Measurements from ENCODE around the gene KDM4C. TPM values are rescaled to one million over a fixed set of nuclear protein-coding genes. Genes with fewer than 3 reads are reported as not detected.

KDM4C gene
- total and polyA plus RNA-seq, 2 of the 4 experiments (the other 2 are of a cell fraction) = 11.8 to 23.8 TPM

DNA sequence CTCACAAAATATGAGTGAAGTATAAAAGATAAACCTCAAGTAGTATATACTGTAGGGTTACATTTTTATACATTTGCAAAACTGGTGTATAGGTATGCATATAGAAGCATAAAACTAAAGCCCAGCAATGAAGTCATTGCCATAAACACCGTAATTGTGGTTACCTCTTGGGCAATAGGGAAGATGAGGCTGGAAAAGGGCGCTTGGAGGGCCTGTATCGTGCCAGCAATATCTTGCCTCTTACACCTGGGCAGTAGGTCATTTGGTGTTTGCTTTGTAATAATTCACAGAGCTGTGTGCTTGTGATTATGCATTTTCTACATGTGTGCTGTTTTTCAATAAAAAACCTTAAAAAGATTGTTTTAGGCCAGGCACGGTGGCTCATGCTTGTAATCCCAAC is 45.2 kb downstream of the KDM4C start:
- Histone ChIP-seq H3K4ac (ENCODE audit: low read depth, low read length) (no peak overlapping the region), H3K14ac (replicated peaks; ENCODE audit: low read depth, low read length) (no peak overlapping the region), H2BK15ac (ENCODE audit: low read depth, low read length) (no peak overlapping the region), H3K9me3 (ENCODE audit: control insufficient read depth, insufficient read depth, low read length) (no peaks in the 10 kb centered on the region), H3K23ac (ENCODE audit: low read depth, low read length) (no peak overlapping the region), H4K5ac (ENCODE audit: low read depth, low read length) (no peak overlapping the region), H3K9me1 (ENCODE audit: insufficient read depth, low read length) (no peaks in the 10 kb centered on the region; the same call in 1 of the 2 replicates), H3K4me3 (ENCODE audit: insufficient read depth, low read depth, low read length) (no peak overlapping the region), H4K91ac (ENCODE audit: insufficient read depth, low read depth, low read length) (no peak overlapping the region), H3K79me1 (ENCODE audit: low read depth in 1 of 2, low read length in 2 of 2) (peaks cover 4 to 9% of the 10 kb centered on the region in 2 experiments; a peak in 3 of 4 replicates), H3K36me3 (ENCODE audit: control insufficient read depth, insufficient read depth, low read length) (peaks cover 2% of the 10 kb centered on the region; the same call in 1 of the 2 replicates), H2AK9ac (replicated peaks; ENCODE audit: low read depth, low read length, poor library complexity) (no peak overlapping the region), H2BK20ac (ENCODE audit: low read depth, low read length) (no peak overlapping the region), H3K4me1 (ENCODE audit: control insufficient read depth, insufficient read depth, low read length) (no peaks in the 10 kb centered on the region), H2BK5ac (ENCODE audit: low read depth, low read length, poor library complexity, severe bottlenecking) (no peak overlapping the region), H2AFZ (replicated peaks; ENCODE audit: low read length, poor library complexity) (no peak overlapping the region), H3K18ac (ENCODE audit: low read depth, low read length) (no peak overlapping the region), H4K8ac (ENCODE audit: low read depth in 2 of 2, low read length in 2 of 2) (no peak overlapping the region), H3K27me3 (ENCODE audit: control insufficient read depth, insufficient read depth, low read length) (no peaks in the 10 kb centered on the region), H3K9ac (ENCODE audit: low read depth, low read length) (no peak overlapping the region), H3K56ac (ENCODE audit: extremely low read depth, insufficient read depth, low read length) (no peak overlapping the region), H4K20me1 (ENCODE audit: insufficient read depth, low read length) (no peaks in the 10 kb centered on the region), H3K27ac (ENCODE audit: insufficient read depth, low read length) (no peak overlapping the region), H2AK5ac (ENCODE audit: low read depth, low read length) (no peak overlapping the region), H2BK120ac (ENCODE audit: low read depth, low read length) (no peak overlapping the region), H3K4me2 (ENCODE audit: low read depth, low read length) (no peak overlapping the region)
- DNase-seq (no peak), ATAC-seq (ENCODE audit: low read depth) (no peak)
- in situ Hi-C loops (cut with MboI; ENCODE audit: low sequenced_read_pairs) = no loop called here
- BruUV-seq (replicated peaks) = no TSS peak
- no peak for TF ChIP-seq MAZ (IDR thresholded peaks at IDR 0.05; ENCODE audit: borderline replicate concordance, low read depth, low read length)
- ChIA-PET POLR2A (ENCODE audit: unreplicated experiment) (no interaction called here), CTCF (interaction anchor here (0.7 kb wide), 1 partner anchor 150 kb away, joined by 3 read pairs; no protein-coding TSS in a partner anchor)
- intact Hi-C loops (cut with micrococcal nuclease) = no loop called here
- WGBS, 2 experiments (ENCODE audit: extremely low coverage in 2 of 2, insufficient read length in 1 of 2) = 86% methylated on average over 1 of the region's 4 CpGs; no CpG with 5 or more reads in 1 of the 2 experiments
- dilution Hi-C loops (cut with HindIII; ENCODE audit: low sequenced_read_pairs, unreplicated experiment) = no loop called here
